Measurements from ENCODE around the gene ACADSB. TPM values are rescaled to one million over a fixed set of nuclear protein-coding genes. Genes with fewer than 3 reads are reported as not detected.

ACADSB gene
- total and polyA plus RNA-seq, 7 donors: 9.8 to 50.1 (median 37.4) TPM

GRCh38 chr10:123061865-123062264 is 53.1 kb downstream of the ACADSB start:
- H3K36me3 ChIP-seq (ENCODE audit: insufficient read depth in 1 of 2, low read depth in 1 of 2): no peaks in the 10 kb centered on the region
- no peak for ATAC-seq
- H3K4me1 ChIP-seq: no peaks in the 10 kb centered on the region
- H3K27ac ChIP-seq: no peak overlapping the region
- WGBS, 3 donors: 84 to 88% (median 85%) methylated on average over 2 of the region's 2 CpGs
- no peak for DNase-seq
- intact Hi-C loops (cut with DNase I): no loop called here
- TF ChIP-seq CTCF (IDR thresholded peaks at IDR 0.05): no peak
- no peak overlapping the region for H3K4me3 ChIP-seq
- H3K9me3 ChIP-seq: no peaks in the 10 kb centered on the region
- H3K27me3 ChIP-seq (ENCODE audit: insufficient read depth in 3 of 3, low read length in 2 of 3): peaks cover 0 to 6% (median 2%) of the 10 kb centered on the region in 3 donors

DNA sequence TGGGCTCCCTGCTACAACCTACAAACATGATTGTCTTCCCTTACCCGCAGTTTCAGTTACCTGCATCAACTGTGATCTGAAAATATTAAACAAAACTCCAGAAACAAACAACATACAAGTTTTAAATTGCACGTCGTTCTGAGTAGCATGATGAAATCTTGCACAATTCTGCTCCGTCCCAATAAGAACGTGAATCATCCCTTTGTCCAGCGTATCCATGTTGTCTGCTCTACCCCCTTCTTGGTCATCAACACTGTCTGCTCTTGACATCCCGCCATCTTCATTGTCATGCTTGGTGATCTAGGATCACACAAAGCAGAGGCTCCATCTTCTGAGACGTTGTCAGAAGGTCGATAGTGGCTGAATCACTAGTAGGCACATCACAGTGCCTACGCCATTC is 53.9 kb downstream of the ACADSB start:
- WGBS, 3 donors: 81 to 85% (median 82%) methylated on average over 10 of the region's 10 CpGs
- H3K27ac ChIP-seq: no peak overlapping the region
- no peaks in the 10 kb centered on the region for H3K36me3 ChIP-seq (ENCODE audit: insufficient read depth in 1 of 2, low read depth in 1 of 2)
- intact Hi-C loops (cut with DNase I): no loop called here
- no peak for ATAC-seq
- no peak for DNase-seq
- H3K4me1 ChIP-seq: no peaks in the 10 kb centered on the region
- TF ChIP-seq CTCF (IDR thresholded peaks at IDR 0.05): no peak
- H3K27me3 ChIP-seq (ENCODE audit: insufficient read depth in 3 of 3, low read length in 2 of 3): peaks cover 0 to 6% (median 2%) of the 10 kb centered on the region in 3 donors
- H3K4me3 ChIP-seq: no peak overlapping the region
- H3K9me3 ChIP-seq: no peaks in the 10 kb centered on the region

- H3K27me3 ChIP-seq (ENCODE audit: insufficient read depth in 3 of 3, low read length in 2 of 3): peaks cover 0 to 9% (median 2%) of the 10 kb centered on the region in 3 donors
- TF ChIP-seq CTCF (IDR thresholded peaks at IDR 0.05): no peak
- WGBS, 3 donors: 44 to 59% (median 47%) methylated on average over 10 of the region's 10 CpGs
These were observed 59.5 kb downstream of the ACADSB start for GRCh38 chr10:123068087-123068853.

GRCh38 chr10:123069246-123069986 is 60.6 kb downstream of the ACADSB start:
- no peak overlapping the region for H3K4me3 ChIP-seq
- no peaks in the 10 kb centered on the region for H3K4me1 ChIP-seq
- intact Hi-C loops (cut with DNase I): no loop called here
- no peak overlapping the region for H3K27ac ChIP-seq
- no peak for TF ChIP-seq CTCF (IDR thresholded peaks at IDR 0.05)
- 56 to 65% (median 56%) methylated on average over 8 of the region's 8 CpGs for WGBS, 3 donors
- H3K9me3 ChIP-seq: no peaks in the 10 kb centered on the region
- H3K36me3 ChIP-seq (ENCODE audit: insufficient read depth in 1 of 2, low read depth in 1 of 2): no peaks in the 10 kb centered on the region
- no peak for DNase-seq
- H3K27me3 ChIP-seq (ENCODE audit: insufficient read depth in 3 of 3, low read length in 2 of 3): peaks cover 0 to 9% (median 3%) of the 10 kb centered on the region in 3 donors
- ATAC-seq: no peak

More at GRCh38 chr10:123068087-123068853, 59.5 kb downstream of the ACADSB start:
- no peak for ATAC-seq
- Histone ChIP-seq H3K9me3 (no peaks in the 10 kb centered on the region), H3K27ac (no peak overlapping the region), H3K4me3 (no peak overlapping the region), H3K36me3 (ENCODE audit: insufficient read depth in 1 of 2, low read depth in 1 of 2) (no peaks in the 10 kb centered on the region), H3K4me1 (no peaks in the 10 kb centered on the region)
- intact Hi-C loops (cut with DNase I): no loop called here
- no peak for DNase-seq

Measured in psoas muscle (tissue), 8 donors.